HG03064 (cell line): Measurements from ENCODE around the gene LRP1B.

Source experiments
- ATAC-seq: cut with Tn5 transposase; IDR thresholded peaks from one replicate; pipeline ENCODE4 v1.9.1; 2021; ENCODE audit warnings: low read depth; ENCODE audit not compliant: unreplicated experiment

LRP1B gene

DNA sequence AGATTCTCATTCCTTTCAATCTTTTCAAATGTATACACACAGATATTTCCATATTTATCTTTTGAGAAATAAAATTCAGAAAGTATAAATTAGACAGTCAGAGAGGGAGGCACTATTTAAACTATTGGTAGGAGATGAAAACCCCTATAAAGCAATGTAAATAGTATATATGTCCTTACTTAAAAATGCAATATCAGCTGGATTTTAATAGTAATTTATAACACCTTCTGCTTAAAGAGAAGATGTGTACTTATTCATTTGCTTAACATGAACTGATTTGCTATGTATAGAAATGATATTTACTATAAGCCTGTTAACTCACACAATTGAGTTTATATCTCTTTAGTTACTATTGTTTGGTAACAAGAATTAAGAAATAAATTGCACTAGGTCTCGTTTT is 163.3 kb downstream of the LRP1B start:
- no peak for ATAC-seq

DNA sequence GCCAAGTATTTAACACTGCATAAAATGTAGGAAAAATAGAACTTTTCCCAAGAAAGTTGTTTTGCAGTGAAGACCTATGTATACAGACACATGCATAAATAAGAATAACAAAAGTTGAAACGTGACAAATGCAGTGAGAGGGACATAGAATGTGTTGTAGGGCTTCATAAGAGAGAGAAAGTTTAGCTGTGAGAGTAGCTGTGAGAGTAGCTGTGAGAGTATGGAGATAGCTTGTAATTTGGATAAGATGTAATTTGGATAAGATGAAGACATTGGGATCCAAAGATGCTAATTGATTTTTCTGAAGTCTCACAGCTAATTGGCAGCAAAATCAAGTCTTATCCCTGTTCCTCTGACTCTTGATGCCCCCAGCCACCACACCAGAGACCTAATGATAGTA is 170.9 kb downstream of the LRP1B start:
- no peak for ATAC-seq

DNA sequence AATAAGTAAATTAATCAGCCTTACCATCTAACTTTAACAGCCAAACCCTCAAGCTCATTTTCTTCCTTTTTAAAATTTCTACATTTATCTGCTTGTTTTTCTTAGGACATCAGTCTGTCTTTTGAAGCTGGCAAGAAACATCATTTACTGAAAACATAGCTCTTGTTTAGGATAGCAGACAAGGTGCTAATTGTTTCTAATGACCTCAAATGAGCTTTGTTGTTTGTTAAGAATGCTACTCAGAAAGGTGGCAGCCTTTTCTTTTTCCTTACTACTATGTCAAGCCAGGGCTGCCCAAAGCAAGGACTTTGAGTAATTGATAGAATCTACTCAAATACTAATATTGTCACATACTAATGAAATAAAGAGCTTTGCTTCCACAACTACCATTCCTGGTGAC is 171.8 kb downstream of the LRP1B start:
- no peak for ATAC-seq

DNA sequence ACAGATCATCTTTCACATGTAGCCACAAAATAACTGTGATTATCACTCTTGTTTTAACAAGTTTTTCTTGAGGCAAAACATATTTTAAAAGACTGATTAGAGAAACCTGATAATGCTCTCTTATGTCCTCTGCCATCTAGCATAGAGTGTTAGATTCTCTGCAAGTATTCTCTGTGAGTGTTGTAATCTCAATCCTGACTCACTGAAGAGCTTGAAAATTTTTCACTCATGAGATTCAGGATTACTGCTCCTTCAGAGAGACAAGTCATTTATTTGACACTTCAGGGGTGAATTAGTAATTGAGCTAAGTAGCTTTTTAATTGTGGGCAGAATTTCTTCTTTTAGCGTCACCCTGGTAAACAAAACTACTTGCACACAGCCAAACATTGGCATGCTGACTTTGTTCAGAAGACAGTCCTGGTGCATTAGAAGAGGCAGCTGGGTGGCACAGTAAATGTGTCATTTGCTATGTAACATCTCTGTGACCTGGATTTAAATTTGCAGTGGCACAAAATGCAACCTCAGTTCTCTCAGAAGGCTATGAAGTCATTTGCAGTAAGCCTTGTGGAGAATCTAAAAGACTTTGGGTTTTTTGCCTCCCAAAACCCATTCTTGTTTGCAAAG is 172.9 kb downstream of the LRP1B start:
- ATAC-seq = no peak

DNA sequence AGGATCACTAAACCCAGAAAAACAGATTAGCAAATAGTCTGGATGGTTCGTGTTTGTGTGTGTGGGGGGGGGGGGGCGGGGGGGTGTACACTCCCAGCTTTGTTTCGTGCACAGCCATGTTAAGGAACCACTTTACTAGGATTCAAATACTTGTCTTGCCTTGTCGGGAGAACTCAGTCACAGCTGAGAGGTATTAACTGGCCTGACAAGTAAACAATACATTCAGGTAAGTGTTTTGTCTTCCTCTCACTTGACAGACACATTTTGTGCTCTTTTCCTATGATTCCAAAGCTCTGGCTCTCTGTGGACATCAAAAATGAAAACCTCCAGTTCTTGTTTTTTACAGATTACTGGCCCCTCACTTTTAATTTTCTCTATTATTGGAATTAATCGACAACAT is 173.5 kb downstream of the LRP1B start:
- no peak for ATAC-seq

DNA sequence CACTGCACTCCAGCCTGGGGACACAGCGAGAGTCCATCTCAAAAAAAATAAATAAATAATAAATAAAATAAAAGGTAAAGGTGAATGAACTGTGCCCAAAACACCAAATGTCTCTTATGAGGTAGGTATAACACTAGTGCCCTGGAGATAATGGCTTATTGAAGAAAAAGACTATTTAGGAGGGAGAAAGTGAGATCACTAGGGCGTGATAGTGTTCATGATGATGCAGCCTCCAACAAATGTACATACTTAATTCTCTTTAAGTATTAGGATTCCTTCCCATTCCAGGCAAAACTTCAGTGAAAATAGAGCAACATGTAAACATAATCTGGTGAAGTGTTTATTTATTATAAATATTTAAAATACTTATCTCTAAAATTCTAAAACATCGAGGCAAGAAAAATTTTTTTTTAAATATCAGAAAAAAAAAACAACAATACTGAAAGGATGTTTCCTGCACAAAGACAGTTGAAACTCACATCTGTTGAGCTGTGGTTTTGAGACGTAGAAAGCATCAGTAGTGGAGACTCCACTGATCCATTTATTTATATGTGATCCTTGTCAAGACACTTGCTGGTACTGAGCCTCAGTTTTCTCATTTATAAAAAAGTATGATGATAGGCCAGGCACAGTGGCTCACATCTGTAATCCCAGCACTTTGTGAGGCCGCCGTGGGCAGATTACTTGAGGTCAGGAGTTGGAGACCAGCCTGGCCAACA is 183.3 kb downstream of the LRP1B start:
- no peak for ATAC-seq

DNA sequence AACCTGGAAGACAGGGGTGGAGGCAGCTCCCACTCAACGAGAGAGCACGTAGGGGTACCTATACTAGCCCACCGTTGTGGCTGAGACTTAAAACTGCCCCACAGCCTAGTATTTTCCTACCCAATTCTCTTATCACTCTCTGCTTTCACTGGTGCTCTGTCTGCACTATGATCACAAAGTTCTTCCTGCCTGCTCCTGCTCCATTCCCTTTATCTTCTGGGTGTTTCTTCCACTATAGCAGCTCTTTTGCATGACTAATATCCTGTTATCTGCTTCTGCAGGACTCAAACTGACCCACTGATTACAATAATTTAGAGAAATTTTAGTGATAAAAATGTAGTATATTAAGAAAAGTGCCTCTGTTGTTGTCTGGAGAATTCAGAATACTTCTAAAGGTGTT is 184.8 kb downstream of the LRP1B start:
- ATAC-seq = no peak

DNA sequence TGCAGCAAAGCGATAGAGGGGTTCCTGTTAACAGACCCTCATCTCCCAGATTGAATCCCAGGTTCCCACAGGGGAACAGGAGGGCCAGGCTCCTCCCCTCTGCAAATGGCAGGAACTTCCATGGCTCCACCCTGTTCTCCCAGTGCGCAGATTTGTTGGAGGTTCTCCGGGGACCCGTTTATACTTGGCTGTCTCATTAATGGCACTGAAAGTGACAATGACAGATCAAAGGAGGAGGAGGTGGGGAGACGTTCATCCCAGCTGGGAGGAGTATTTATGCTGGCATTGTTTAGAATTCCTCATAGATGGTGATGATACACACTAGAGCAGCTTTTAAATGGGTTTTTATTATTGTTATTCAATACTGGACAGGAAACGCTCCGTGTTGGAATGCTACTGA is 186.9 kb downstream of the LRP1B start:
- no peak for ATAC-seq

DNA sequence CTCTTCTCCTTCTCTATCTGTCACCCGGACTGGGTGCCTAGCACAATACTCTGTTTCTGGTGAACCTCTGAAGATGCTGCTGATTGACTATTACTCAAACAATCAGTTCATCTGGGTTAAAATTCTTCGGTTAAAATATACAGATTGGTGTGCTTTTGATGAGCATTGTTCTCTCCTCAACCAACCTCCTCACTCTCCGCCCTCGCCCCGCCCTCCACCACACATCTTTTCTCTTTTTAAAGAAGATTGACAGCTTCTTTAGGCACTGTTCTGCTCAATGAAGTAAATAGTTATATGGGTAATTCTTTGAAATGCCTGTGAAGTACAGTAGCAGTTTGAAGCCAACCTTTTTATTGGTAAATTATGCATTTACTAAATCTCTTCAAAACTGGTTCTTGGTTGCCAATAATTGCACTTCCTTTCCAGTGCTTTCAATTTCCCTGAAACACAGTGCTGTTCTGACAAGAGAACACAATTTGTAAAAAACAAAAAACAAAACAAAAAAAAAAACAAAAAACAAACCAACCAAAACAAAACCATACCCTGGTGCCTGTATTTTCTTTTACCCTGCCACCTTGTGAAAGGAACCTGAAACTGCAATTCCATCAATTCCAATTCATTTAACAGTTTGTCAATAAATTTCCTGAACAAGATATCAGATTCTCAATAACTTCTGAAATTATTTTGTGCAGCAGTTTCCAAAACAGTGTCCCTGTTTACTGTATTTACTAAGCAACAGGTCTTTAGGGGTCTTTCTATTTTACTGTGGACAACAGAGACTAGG is 188.6 kb downstream of the LRP1B start:
- ATAC-seq = no peak

DNA sequence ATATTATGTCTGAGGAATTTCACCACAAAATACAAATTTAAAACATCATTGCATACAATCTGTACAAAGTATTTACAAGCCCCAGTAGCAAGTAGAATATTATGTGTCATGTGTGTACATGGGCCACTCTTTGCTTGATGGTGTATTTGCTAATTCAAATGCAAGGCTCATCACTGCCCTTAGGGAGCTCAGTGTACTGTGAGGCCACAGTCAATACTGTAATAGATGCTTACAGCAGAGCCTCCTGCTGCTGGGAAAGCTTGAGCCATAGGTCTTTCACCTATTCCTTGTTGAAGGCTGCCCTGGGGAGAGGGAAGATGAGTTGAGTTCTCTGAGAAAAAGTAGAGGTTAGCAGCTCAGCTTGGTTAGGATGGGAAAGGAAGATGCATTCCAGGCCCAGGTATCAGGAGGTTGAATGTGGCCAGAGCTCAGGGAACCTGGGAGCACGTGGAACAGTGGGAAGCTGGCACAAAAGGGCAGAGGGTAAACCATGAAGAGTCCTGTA is 189.6 kb downstream of the LRP1B start:
- no peak for ATAC-seq

DNA sequence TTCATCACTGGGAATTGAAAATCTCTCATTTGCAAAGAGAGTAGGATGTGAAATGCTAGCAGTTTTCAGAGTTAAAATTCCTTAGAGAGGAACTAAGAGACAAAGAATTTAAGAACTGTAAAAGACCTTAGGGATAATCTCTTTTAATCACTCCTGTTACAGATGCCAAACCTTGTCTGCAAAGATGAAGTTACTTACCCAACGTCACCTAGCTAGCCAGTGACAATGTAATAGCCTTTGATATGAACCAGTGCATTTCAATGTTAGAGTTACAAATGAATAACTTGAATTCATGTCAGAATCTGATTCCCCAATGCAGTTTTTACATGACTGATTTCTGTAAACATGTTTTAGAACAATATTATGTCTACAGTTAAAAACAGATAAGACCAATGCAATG is 190.1 kb downstream of the LRP1B start:
- ATAC-seq = no peak

DNA sequence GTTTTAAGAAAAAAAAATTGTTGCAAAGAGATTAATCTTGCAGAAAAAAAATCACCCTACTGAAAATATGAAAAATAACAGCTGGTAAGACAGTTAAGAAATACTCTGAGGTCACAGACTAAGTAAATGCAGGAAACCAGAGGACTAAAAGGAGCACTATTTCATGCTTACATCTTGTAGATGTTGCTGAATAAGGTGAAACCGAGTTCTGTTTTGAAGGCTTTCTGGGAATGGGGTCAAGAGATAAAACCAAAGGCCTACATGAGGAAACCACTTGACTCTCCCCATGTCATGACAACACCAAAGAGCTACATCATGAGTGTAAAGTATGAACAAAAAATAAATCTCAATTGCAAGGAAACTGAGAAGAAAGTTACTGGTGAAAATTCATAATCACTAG is 197.6 kb downstream of the LRP1B start:
- no peak for ATAC-seq

DNA sequence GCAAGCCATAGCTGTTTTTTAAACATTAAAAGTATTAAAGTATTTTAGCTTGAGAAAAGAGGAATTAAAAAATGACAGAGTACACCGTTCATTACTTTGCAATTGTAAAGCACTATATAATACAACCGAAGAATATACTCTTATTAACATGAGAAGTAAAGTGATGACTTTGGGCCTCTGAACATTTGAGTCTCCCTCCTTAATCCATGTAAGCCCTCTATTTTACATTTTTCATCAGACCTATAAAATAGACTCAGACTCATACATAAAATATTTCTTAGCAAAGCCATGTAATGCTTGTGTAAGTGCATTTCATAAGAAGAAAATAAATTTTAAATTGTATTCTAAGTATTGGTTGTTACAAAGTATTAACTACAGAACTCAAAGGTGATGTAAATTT is 198.6 kb downstream of the LRP1B start:
- ATAC-seq = no peak

DNA sequence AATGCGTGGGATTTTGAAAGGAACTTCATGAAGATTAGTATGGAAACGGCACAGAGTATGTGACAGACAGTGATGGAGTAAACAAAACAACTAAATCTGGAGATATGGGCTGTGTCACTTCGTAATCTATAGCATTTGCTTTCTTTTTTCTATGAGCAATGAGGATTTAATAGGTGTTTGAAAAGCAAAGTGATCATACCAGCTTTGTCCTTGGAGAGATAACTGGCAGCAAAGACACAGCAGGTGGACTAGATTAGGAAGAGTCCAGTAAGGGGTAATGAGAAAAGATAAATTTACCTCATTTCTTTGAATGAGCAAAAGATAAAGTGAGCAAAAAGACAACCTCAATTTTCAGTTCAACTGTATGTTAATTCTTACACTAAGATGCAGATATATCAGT is 199.0 kb downstream of the LRP1B start:
- no peak for ATAC-seq

DNA sequence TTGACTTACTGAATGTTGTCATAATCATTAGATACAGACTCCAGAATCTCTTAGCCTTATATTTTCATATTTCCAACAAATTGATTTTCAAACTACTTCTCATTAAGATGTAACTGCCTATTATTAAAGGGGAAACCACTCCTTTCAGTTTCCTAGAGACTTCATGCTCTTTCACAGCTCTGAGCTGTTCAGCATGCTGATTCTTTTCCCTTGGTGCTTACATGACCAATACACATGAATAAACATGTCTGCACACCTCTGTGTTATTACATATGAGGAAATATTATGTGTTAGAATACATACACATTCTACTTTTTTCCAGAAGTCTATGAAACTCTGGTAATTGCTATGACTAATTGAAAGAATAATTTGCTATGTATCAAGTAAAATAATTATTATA is 200.0 kb downstream of the LRP1B start:
- ATAC-seq = no peak

DNA sequence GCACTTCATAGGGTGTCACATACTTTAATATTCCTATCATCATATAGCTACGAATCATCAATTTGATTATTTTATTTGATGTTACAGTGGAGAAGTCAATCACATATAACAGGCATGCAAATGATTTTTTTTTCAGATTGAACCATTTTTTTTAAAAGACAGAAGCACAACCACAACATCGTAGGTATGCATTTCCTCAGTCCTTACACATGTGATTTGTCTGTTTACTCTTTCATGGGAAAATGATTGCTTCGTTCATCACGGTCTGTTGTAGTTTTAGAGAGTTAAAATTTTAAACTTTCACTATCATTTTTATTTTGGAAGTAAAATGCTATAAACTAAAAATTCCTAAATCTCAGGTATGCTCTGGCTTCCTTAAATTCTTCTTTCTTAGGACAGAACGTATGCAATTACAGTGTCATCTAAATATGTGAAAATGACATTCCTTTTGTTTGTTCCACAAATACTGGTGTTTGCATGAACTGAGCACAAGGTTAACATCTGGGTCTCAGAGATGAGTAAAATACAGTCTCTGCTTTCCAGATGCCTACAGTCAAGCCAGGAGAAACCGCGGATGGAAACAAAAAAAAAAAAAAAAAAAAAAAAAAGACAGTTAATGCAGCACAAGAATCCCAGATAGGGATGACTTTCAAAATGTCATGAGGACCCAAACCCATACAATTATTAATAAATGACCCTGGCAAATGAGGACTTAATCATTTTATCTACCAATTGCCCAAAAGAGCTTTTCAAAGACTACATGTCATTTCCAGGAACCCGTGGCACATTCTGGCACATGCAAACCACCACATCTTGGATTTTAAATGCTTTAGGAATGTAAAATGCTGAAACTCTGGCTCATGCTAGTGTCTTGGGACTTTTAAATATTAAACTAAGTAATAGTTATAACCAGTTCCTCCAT is 201.2 kb downstream of the LRP1B start:
- ATAC-seq = no peak

DNA sequence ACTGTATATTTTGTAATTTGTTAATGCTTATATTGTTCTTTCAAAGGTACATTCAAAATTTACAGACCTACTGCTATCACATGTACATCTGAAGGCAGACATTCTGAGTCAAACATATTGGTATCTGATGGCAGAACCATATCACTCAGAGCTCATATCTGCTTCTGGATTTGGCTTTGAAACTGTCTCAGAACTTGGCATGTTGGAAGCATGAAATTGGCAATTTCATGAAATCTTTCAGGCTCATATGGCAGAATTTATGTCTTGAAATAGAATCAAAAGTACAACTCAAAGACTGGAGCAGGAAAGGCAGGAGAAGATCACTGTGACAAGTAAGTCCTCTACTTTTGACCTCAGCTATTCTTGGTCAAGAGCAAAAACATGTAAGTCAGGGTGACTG is 202.3 kb downstream of the LRP1B start:
- no peak for ATAC-seq

DNA sequence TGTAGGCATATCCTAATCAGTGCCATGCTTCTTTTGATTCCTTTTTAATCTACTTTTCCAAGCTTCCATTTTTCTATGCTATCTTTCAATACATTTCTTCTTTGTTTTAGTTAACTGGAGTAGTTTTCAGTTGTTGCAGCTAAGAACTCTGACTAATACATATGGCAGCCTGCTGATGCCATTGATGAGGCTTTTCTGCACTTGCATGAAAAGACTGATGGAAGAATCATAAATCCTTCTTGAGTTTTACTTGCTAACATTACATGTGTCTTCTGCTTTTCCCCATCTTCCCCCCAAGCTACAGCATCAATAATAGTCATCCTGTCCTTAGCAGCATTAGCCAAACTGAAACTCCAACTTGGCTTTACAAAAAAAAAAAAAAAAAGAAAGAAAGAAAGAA is 203.3 kb downstream of the LRP1B start:
- no peak for ATAC-seq

DNA sequence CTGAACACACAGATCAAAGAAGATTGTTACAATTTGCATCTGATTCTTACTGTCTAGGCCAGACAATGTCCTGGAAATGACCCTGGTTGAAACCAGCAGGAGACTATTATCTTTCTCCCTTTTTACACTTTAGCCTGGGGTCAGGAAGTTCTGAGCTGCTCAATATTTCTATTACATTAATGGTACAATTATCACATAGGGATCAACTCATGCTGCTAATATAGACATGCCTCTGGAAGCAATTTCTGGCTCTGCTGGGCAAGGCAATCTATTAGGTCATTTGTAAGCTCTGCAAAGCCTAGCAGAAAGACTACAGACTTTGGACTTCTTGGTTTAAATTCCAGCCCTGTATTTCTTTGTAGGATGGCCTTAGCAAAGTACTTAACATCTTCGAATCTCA is 205.3 kb downstream of the LRP1B start:
- ATAC-seq = no peak

DNA sequence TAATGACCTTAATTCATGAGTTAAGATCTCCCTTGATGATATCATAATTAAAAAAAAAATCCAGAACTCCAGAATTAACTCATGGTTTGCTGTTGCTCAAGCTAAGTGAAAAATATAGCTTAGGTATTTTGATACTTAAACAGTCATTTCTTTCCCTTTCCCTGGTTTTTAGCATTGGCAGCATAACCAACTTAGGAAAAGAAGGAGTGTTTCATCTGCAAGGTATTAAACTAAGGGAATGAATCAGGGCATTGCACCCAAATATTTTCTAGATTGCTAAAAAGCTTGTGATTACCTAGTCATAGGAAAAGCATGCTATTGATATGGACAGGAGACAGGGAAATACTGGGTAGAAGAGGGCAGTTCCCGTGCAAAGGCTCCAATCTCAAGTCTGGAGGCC is 207.2 kb downstream of the LRP1B start:
- no peak for ATAC-seq
